Neural cell (in vitro differentiated cells): ENCODE measurements around the gene ACYP1. TPM values are rescaled to one million over a fixed set of nuclear protein-coding genes. Genes with fewer than 3 reads are reported as not detected.

Experiments used
- H2AFZ ChIP-seq: fragments of 200-600, 300-800 bp; sonication (generic), shearing (Covaris generic); 2 replicates; pipeline ENCODE4 v1.6.0; 2014; ENCODE audit warnings: low read depth, mild to moderate bottlenecking, antibody characterized with exemption, low read length, moderate library complexity
- H3F3A ChIP-seq: fragments of 200-600 bp; shearing (Covaris generic); 2 replicates; pipeline ENCODE4 v1.6.1; 2016; ENCODE audit warnings: mild to moderate bottlenecking, moderate library complexity, mixed read lengths, antibody characterized with exemption, low read length; ENCODE audit not compliant: insufficient read depth, poor library complexity, severe bottlenecking
- H3K27ac ChIP-seq: fragments of 200-600, 300-800 bp; sonication (generic), shearing (Covaris generic); 2 replicates; pipeline ENCODE4 v1.5.1; 2014; ENCODE audit warnings: mild to moderate bottlenecking, low read length, moderate library complexity
- H3K27me3 ChIP-seq: fragments of 300-800, 200-600 bp; sonication (generic), shearing (Covaris generic); 2 replicates; pipeline ENCODE4 v1.6.0; 2014; ENCODE audit warnings: mild to moderate bottlenecking, low read depth, low read length, moderate library complexity; ENCODE audit not compliant: insufficient read depth
- H3K36me3 ChIP-seq: fragments of 300-800, 200-600 bp; sonication (generic), shearing (Covaris generic); 2 replicates; pipeline ENCODE4 v1.5.1; 2014; ENCODE audit warnings: mild to moderate bottlenecking, antibody characterized with exemption, low read length, moderate library complexity; ENCODE audit not compliant: insufficient read depth
- H3K4me2 ChIP-seq: fragments of 300-800, 200-600 bp; sonication (generic), shearing (Covaris generic); 2 replicates; pipeline ENCODE4 v1.6.0; 2014; ENCODE audit warnings: mild to moderate bottlenecking, low read length
- H3K4me3 ChIP-seq: fragments of 300-800, 200-600 bp; sonication (generic), shearing (Covaris generic); 2 replicates; pipeline ENCODE4 v1.5.1; 2014; ENCODE audit warnings: mild to moderate bottlenecking, low read length, moderate library complexity
- H3K79me2 ChIP-seq: fragments of 200-600 bp; shearing (Covaris generic); replicated peaks from 2 replicates; pipeline ENCODE4 v1.6.0; 2014; ENCODE audit warnings: mild to moderate bottlenecking, low read length, moderate library complexity; ENCODE audit not compliant: insufficient read depth
- H3K9ac ChIP-seq: fragments of 300-800, 200-600 bp; sonication (generic), shearing (Covaris generic); 2 replicates; pipeline ENCODE4 v1.6.1; 2016; ENCODE audit warnings: mild to moderate bottlenecking, low read length, mixed read lengths
- H3K9me2 ChIP-seq: fragments of 200-600 bp; shearing (Covaris generic); 2 replicates; pipeline ENCODE4 v1.6.1; 2016; ENCODE audit warnings: mild to moderate bottlenecking, low read length, mixed read lengths; ENCODE audit not compliant: insufficient read depth
- H3K9me3 ChIP-seq: fragments of 200-600, 300-800 bp; sonication (generic), shearing (Covaris generic); 2 replicates; pipeline ENCODE4 v1.6.1; 2016; ENCODE audit warnings: mild to moderate bottlenecking, mixed run types, low read length, moderate library complexity, mixed read lengths
- H4K20me1 ChIP-seq: fragments of 200-600 bp; shearing (Covaris generic); 2 replicates; pipeline ENCODE4 v1.6.1; 2016; ENCODE audit warnings: mild to moderate bottlenecking, mixed run types; ENCODE audit not compliant: insufficient read depth
- EP300 ChIP-seq: fragments of 450-650 bp; conservative IDR thresholded peaks from 2 replicates; pipeline ENCODE4 v1.6.1; 2014; ENCODE audit warnings: antibody characterized with exemption, mild to moderate bottlenecking, moderate library complexity; ENCODE audit not compliant: poor library complexity, severe bottlenecking
- EZH2 ChIP-seq: fragments of 200-600, 300-800 bp; shearing (Covaris generic), sonication (generic); IDR thresholded peaks from 2 replicates; pipeline ENCODE4 v1.6.1; 2014; ENCODE audit warnings: antibody characterized with exemption, low read length, borderline replicate concordance, mild to moderate bottlenecking; ENCODE audit not compliant: insufficient read depth, poor library complexity, severe bottlenecking
- MXI1 ChIP-seq: fragments of 450-650 bp; conservative IDR thresholded peaks from 2 replicates; pipeline ENCODE4 v1.6.1; 2014; ENCODE audit warnings: antibody characterized with exemption, mild to moderate bottlenecking; ENCODE audit not compliant: poor library complexity, severe bottlenecking
- POLR2AphosphoS5 ChIP-seq: IDR thresholded peaks from 2 replicates; pipeline ENCODE4 v1.6.1; 2012
- RAD21 ChIP-seq: fragments of 450-650 bp; conservative IDR thresholded peaks from 2 replicates; pipeline ENCODE4 v1.6.1; 2014; ENCODE audit warnings: antibody characterized with exemption, mild to moderate bottlenecking, moderate library complexity
- SMC3 ChIP-seq: fragments of 450-650 bp; conservative IDR thresholded peaks from 2 replicates; pipeline ENCODE4 v1.6.1; 2014; ENCODE audit warnings: antibody characterized with exemption, mild to moderate bottlenecking, moderate library complexity; ENCODE audit not compliant: poor library complexity
- TAF1 ChIP-seq: IDR thresholded peaks from 2 replicates; pipeline ENCODE4 v1.6.1; 2012; ENCODE audit warnings: low read depth
- polyA plus RNA-seq: library from polyadenylated mRNA; depleted of rRNA; stranded (reverse); fragments of >200 nt; gene quantifications from 2 replicates; pipeline ENCODE4 v1.2.3, GENCODE V29; 2014
- TF ChIP-seq, protein P1 (sequence below): IDR thresholded peaks from 2 replicates; pipeline ENCODE4 v1.6.1; 2012; ENCODE audit warnings: borderline replicate concordance
- TF ChIP-seq, protein P2 (sequence below): fragments of 450-650 bp; IDR thresholded peaks from 2 replicates; pipeline ENCODE4 v1.5.1; 2014; ENCODE audit warnings: antibody characterized with exemption, mild to moderate bottlenecking, moderate library complexity; ENCODE audit not compliant: poor library complexity, severe bottlenecking

ACYP1 gene
- polyA plus RNA-seq, 1 donor from 2014 or later, result 143 TPM

DNA sequence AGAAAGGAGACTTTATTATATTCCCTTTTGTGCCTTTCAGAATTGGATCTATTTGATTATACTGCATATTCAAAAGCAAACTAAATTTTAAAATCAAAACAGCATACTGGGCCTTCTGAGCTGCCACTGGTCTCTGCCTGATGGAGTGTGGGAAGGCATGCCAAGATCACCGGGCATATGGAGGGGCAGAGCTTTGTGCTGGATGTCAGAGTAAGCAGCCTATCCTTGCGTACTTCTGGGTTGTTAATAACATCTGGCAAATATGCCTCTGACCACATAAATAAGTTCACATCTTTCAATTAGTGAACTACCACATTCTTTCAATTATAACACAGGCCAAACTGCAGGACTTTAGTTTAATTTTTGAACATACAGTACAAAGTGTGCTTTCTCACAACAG lies 30.9 kb downstream of the ACYP1 start:
- no peaks in the 10 kb centered on the region for H3K27me3 ChIP-seq
- H3K36me3 ChIP-seq, result no peaks in the 10 kb centered on the region
- no peak overlapping the region for H3K9ac ChIP-seq
- TF ChIP-seq POLR2AphosphoS5, result no peak
- TF ChIP-seq, protein P1, sequence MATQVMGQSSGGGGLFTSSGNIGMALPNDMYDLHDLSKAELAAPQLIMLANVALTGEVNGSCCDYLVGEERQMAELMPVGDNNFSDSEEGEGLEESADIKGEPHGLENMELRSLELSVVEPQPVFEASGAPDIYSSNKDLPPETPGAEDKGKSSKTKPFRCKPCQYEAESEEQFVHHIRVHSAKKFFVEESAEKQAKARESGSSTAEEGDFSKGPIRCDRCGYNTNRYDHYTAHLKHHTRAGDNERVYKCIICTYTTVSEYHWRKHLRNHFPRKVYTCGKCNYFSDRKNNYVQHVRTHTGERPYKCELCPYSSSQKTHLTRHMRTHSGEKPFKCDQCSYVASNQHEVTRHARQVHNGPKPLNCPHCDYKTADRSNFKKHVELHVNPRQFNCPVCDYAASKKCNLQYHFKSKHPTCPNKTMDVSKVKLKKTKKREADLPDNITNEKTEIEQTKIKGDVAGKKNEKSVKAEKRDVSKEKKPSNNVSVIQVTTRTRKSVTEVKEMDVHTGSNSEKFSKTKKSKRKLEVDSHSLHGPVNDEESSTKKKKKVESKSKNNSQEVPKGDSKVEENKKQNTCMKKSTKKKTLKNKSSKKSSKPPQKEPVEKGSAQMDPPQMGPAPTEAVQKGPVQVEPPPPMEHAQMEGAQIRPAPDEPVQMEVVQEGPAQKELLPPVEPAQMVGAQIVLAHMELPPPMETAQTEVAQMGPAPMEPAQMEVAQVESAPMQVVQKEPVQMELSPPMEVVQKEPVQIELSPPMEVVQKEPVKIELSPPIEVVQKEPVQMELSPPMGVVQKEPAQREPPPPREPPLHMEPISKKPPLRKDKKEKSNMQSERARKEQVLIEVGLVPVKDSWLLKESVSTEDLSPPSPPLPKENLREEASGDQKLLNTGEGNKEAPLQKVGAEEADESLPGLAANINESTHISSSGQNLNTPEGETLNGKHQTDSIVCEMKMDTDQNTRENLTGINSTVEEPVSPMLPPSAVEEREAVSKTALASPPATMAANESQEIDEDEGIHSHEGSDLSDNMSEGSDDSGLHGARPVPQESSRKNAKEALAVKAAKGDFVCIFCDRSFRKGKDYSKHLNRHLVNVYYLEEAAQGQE, result no peak
- TF ChIP-seq, protein P2, sequence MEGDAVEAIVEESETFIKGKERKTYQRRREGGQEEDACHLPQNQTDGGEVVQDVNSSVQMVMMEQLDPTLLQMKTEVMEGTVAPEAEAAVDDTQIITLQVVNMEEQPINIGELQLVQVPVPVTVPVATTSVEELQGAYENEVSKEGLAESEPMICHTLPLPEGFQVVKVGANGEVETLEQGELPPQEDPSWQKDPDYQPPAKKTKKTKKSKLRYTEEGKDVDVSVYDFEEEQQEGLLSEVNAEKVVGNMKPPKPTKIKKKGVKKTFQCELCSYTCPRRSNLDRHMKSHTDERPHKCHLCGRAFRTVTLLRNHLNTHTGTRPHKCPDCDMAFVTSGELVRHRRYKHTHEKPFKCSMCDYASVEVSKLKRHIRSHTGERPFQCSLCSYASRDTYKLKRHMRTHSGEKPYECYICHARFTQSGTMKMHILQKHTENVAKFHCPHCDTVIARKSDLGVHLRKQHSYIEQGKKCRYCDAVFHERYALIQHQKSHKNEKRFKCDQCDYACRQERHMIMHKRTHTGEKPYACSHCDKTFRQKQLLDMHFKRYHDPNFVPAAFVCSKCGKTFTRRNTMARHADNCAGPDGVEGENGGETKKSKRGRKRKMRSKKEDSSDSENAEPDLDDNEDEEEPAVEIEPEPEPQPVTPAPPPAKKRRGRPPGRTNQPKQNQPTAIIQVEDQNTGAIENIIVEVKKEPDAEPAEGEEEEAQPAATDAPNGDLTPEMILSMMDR, result no peak
- no peak for TF ChIP-seq TAF1
- no peak for TF ChIP-seq EZH2
- no peak for TF ChIP-seq EP300
- H3K4me3 ChIP-seq, result no peak overlapping the region
- no peaks in the 10 kb centered on the region for H3K79me2 ChIP-seq
- H3K4me2 ChIP-seq, result no peak overlapping the region
- no peak overlapping the region for H3K27ac ChIP-seq
- H2AFZ ChIP-seq, result no peak overlapping the region
- no peaks in the 10 kb centered on the region for H3F3A ChIP-seq
- no peaks in the 10 kb centered on the region for H3K9me2 ChIP-seq
- H3K9me3 ChIP-seq, result no peaks in the 10 kb centered on the region
- H4K20me1 ChIP-seq, result no peaks in the 10 kb centered on the region

DNA sequence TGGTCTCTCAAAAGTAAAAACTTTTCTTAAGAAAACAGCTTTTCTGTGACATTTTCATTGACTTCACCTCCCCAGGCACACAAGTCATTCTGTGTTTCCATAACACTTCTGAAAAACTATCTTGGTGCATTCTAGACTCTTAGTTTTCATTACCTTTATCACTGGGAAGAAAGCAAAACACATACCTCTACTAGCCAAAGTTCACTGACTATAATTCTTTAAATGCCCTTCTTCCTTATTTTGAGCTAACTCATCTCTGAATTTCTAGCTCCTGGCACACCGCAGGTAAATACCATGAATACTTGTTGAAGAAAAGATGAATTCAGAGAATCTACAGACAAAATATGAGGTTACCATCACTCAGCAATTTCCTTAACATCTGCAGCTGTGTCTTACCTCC lies 33.7 kb downstream of the ACYP1 start:
- Histone ChIP-seq H3K27ac (no peak overlapping the region), H3K9ac (no peak overlapping the region), H3K27me3 (no peaks in the 10 kb centered on the region), H2AFZ (no peak overlapping the region), H3K9me2 (no peaks in the 10 kb centered on the region), H3F3A (no peaks in the 10 kb centered on the region), H3K4me3 (no peak overlapping the region), H4K20me1 (no peaks in the 10 kb centered on the region), H3K79me2 (no peaks in the 10 kb centered on the region), H3K9me3 (no peaks in the 10 kb centered on the region), H3K4me2 (no peak overlapping the region), H3K36me3 (no peaks in the 10 kb centered on the region)
- TF ChIP-seq TAF1 (no peak), MXI1 (no peak), SMC3 (no peak), POLR2AphosphoS5 (no peak), EP300 (no peak), EZH2 (no peak), RAD21 (no peak)
- TF ChIP-seq, protein P2, result no peak
- TF ChIP-seq, protein P1, result no peak
